CD4-positive, alpha-beta T cell treated with Interleukin-1 beta for 1 hour (primary cell): Measurements from ENCODE around the gene DLX3.

Experiments used
- DNase-seq, 2 donors: peaks; one replicate each; pipeline ENCODE4 v3.0.0-alpha.2; 2020 to 2022

The DLX3 gene

GRCh38 chr17:49971199-49971847 is 23.7 kb downstream of the DLX3 start:
- no peak for DNase-seq

GRCh38 chr17:49970498-49970897 is 24.5 kb downstream of the DLX3 start:
- DNase-seq = no peak

- DNase-seq = no peak
These were observed 25.1 kb downstream of the DLX3 start for GRCh38 chr17:49969795-49970389.

GRCh38 chr17:49969134-49969759 is 25.8 kb downstream of the DLX3 start, which contains the start of gene DLX4:
Gene DLX4, plus strand, starts transcription at chr17:49969190. Its CDS starts 279 bp downstream, at chr17:49969469.
- DNase-seq = no peak

GRCh38 chr17:49968405-49969133 is 26.5 kb downstream of the DLX3 start:
- peak; percentile 68 to 72 for DNase-seq

- no peak for DNase-seq
These were observed 27.2 kb downstream of the DLX3 start for GRCh38 chr17:49967621-49968404.

GRCh38 chr17:49967205-49967604 is 27.8 kb downstream of the DLX3 start:
- DNase-seq = no peak

GRCh38 chr17:49966767-49967166 is 28.3 kb downstream of the DLX3 start:
- DNase-seq = no peak

- no peak for DNase-seq
These were observed 29.5 kb downstream of the DLX3 start for GRCh38 chr17:49965524-49965909.

GRCh38 chr17:49964769-49965523 is 30.1 kb downstream of the DLX3 start:
- peak; percentile 28 to 40 for DNase-seq

GRCh38 chr17:49964303-49964768 is 30.7 kb downstream of the DLX3 start:
- no peak for DNase-seq

GRCh38 chr17:49963626-49964302 is 31.3 kb downstream of the DLX3 start:
- no peak for DNase-seq

GRCh38 chr17:49963309-49963625 is 31.8 kb downstream of the DLX3 start:
- DNase-seq = no peak

GRCh38 chr17:49962599-49963308 is 32.3 kb downstream of the DLX3 start:
- no peak for DNase-seq

- no peak for DNase-seq
These were observed 35.7 kb downstream of the DLX3 start for GRCh38 chr17:49959183-49959935.

- no peak for DNase-seq
These were observed 36.3 kb downstream of the DLX3 start for GRCh38 chr17:49958723-49959122.

- no peak for DNase-seq
These were observed 37.7 kb downstream of the DLX3 start for GRCh38 chr17:49957350-49957749.

GRCh38 chr17:49956780-49957179 is 38.2 kb downstream of the DLX3 start:
- no peak for DNase-seq

GRCh38 chr17:49955157-49955556 is 39.9 kb downstream of the DLX3 start:
- no peak for DNase-seq

- no peak for DNase-seq
These were observed 42.0 kb downstream of the DLX3 start for GRCh38 chr17:49952912-49953497.
